Measurements from ENCODE around the gene HJV. TPM values are rescaled to one million over a fixed set of nuclear protein-coding genes. Genes with fewer than 3 reads are reported as not detected.

Gene HJV
- total and polyA plus RNA-seq, 2 of the 13 experiments (the other 11 are each of a cell fraction or from before 2014, with no cell fraction given), result 0.18 TPM; not detected in 1

DNA sequence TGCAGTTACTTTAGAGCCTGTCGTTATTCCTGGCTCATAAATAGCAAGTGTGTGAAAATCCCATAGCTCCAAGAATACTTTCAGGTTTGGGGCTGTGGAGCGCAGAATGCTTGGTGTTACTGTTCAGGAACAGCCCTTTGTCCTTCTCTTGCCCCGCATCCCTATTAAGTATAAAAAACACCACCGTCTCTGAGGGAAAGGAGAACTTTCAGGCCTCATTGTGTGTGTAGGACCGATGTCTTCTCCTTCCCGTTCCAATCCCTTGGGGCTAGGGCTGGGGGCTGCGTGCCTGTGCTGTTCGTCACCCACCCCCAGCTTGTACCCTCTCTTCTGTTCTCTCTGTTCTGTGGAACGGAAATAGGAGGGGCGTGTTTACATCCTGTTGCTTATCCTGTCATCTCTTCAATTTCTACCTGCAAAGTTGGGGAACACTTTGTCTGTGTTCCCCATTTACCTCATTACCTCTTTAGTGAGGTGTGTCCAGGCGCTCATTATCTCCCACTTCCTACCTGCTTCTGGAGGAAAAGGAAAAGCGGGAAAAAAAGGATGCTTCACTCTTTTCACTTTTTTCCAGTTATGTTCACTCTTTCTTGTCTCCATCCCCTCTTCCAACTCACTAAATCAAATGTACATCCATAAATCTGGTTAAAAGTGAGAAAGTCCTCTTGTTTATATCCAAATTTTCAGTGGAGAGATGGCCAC lies 24.4 kb downstream of the HJV start:
- H3K9me3 ChIP-seq (ENCODE audit: low read length), result no peaks in the 10 kb centered on the region
- in situ Hi-C loops (cut with HindIII; ENCODE audit: extremely low pct_ligation_motif_present, low pct_unique_long_range_greater_than_20kb) (no loop called here), intact Hi-C loops (cut with micrococcal nuclease; ENCODE audit: unreplicated experiment) (no loop called here)
- peak overlapping the region; percentile 93 for H3K9ac ChIP-seq (ENCODE audit: insufficient read depth, low read depth, low read length)
- TSS peak; percentile 79 for BruUV-seq (replicated peaks)
- H4K20me1 ChIP-seq (ENCODE audit: insufficient read depth, low read length), result peaks cover 40% of the 10 kb centered on the region
- peaks cover 2 to 22% of the 10 kb centered on the region in 2 experiments; a peak in 3 of 5 replicates for H3K36me3 ChIP-seq (replicated peaks in 1 of 2; ENCODE audit: control insufficient read depth in 1 of 2, insufficient read depth in 2 of 2, low read length in 2 of 2)
- WGBS (ENCODE audit: low lambda C conversion rate), result 20% methylated on average over 12 of the region's 12 CpGs
- H3K27ac ChIP-seq (ENCODE audit: extremely low read length, insufficient read depth, low read length), result peak overlapping the region; percentile 94
- H3K4me1 ChIP-seq (ENCODE audit: insufficient read depth, low read length), result peaks cover 61% of the 10 kb centered on the region
- peak overlapping the region; percentile 53 to 91 (median 56) for H3K4me3 ChIP-seq (replicated peaks in 1 of 3; ENCODE audit: insufficient read depth in 1 of 3, low read depth in 2 of 3, low read length in 3 of 3)
- no peak overlapping the region for H2AFZ ChIP-seq (ENCODE audit: low read length)
- ChIA-PET CTCF (ENCODE audit: low intra/inter-chr PET ratio, low total read pairs) (no interaction called here), POLR2A (interaction anchor here (0.6 to 2.9 kb wide), 7 partner anchors 8 to 70 kb away, joined by 3 to 10 read pairs (median 4); partner anchors contain the start of genes ANKRD34A, LIX1L, POLR3GL and RBM8A)
- FAIRE-seq (no peak), DNase-seq (ENCODE audit: low spot score) (peak; percentile 26), ATAC-seq (peak; percentile 25)
- peak overlapping the region; percentile 83 for H3K4me2 ChIP-seq (ENCODE audit: low read depth, low read length)
- peaks cover 33% of the 10 kb centered on the region for H3K79me2 ChIP-seq (ENCODE audit: insufficient read depth, low read length)
- H3K27me3 ChIP-seq (ENCODE audit: control insufficient read depth in 1 of 2, insufficient read depth in 2 of 2, low read length in 2 of 2), result no peaks in the 10 kb centered on the region; a peak in 1 of 5 replicates
- no peak for TF ChIP-seq FOXP1 (IDR thresholded peaks at IDR 0.05)
- TF ChIP-seq FOXP1 (CRISPR knock-in tag; IDR thresholded peaks at IDR 0.05), result peak; percentile 78
- peak; percentile 39; the same call in 1 of the 2 replicates for TF ChIP-seq PHF21A (CRISPR knock-in tag; IDR thresholded peaks at IDR 0.05)
- TF ChIP-seq FOXA1 (IDR thresholded peaks at IDR 0.05), result no peak
- peak; percentile 54 for TF ChIP-seq FOXA1 (CRISPR knock-in tag; IDR thresholded peaks at IDR 0.05)
- TF ChIP-seq, protein P1, sequence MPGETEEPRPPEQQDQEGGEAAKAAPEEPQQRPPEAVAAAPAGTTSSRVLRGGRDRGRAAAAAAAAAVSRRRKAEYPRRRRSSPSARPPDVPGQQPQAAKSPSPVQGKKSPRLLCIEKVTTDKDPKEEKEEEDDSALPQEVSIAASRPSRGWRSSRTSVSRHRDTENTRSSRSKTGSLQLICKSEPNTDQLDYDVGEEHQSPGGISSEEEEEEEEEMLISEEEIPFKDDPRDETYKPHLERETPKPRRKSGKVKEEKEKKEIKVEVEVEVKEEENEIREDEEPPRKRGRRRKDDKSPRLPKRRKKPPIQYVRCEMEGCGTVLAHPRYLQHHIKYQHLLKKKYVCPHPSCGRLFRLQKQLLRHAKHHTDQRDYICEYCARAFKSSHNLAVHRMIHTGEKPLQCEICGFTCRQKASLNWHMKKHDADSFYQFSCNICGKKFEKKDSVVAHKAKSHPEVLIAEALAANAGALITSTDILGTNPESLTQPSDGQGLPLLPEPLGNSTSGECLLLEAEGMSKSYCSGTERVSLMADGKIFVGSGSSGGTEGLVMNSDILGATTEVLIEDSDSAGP (CRISPR knock-in tag; IDR thresholded peaks at IDR 0.05; ENCODE audit: borderline replicate concordance), result no peak
- no peak for TF ChIP-seq ZSCAN20 (CRISPR knock-in tag; IDR thresholded peaks at IDR 0.05; ENCODE audit: borderline replicate concordance)
- TF ChIP-seq EP300 (IDR thresholded peaks at IDR 0.05; ENCODE audit: low read depth in 2 of 2, low read length in 2 of 2), result peak in 1 of 2 experiments; percentile 50; a peak in 2 of 4 replicates
- 0 out of 2 replicates have a peak, but pooled peaks have one; percentile 26 for TF ChIP-seq EP300 (CRISPR knock-in tag; IDR thresholded peaks at IDR 0.05; ENCODE audit: borderline replicate concordance)
- TF ChIP-seq, protein P2, sequence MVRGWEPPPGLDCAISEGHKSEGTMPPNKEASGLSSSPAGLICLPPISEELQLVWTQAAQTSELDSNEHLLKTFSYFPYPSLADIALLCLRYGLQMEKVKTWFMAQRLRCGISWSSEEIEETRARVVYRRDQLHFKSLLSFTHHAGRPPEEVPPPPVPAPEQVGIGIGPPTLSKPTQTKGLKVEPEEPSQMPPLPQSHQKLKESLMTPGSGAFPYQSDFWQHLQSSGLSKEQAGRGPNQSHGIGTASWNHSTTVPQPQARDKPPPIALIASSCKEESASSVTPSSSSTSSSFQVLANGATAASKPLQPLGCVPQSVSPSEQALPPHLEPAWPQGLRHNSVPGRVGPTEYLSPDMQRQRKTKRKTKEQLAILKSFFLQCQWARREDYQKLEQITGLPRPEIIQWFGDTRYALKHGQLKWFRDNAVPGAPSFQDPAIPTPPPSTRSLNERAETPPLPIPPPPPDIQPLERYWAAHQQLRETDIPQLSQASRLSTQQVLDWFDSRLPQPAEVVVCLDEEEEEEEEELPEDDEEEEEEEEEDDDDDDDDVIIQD (CRISPR knock-in tag; IDR thresholded peaks at IDR 0.05; ENCODE audit: low read depth), result peak; percentile 10; the same call in 1 of the 2 replicates
- peak; percentile 54 for TF ChIP-seq TEAD3 (CRISPR knock-in tag; optimal IDR thresholded peaks at IDR 0.05; ENCODE audit: borderline replicate concordance)
- 0 out of 2 replicates have a peak, but pooled peaks have one; percentile 34 for TF ChIP-seq DPF2 (CRISPR knock-in tag; IDR thresholded peaks at IDR 0.05; ENCODE audit: borderline replicate concordance, low read depth)
- TF ChIP-seq ZNF576 (CRISPR knock-in tag; IDR thresholded peaks at IDR 0.05), result no peak
- TF ChIP-seq TARDBP (CRISPR knock-in tag; IDR thresholded peaks at IDR 0.05), result no peak
- TF ChIP-seq ZNF224 (CRISPR knock-in tag; IDR thresholded peaks at IDR 0.05), result peak; percentile 3; the same call in 1 of the 2 replicates
- TF ChIP-seq HMGXB3 (CRISPR knock-in tag; IDR thresholded peaks at IDR 0.05; ENCODE audit: borderline replicate concordance), result no peak
- no peak for TF ChIP-seq ZNF460 (CRISPR knock-in tag; IDR thresholded peaks at IDR 0.05; ENCODE audit: borderline replicate concordance)
